GM18505 (cell line): ENCODE measurements around the gene VSIG10L2.

Experiments used
- ATAC-seq: cut with Tn5 transposase; IDR thresholded peaks from one replicate; pipeline ENCODE4 v1.9.1; 2021; ENCODE audit not compliant: unreplicated experiment
- POLR2A ChIP-seq: IDR thresholded peaks from 4 replicates; pipeline ENCODE4 v1.6.1; 2011; ENCODE audit warnings: borderline replicate concordance; ENCODE audit not compliant: insufficient read depth, insufficient read length; ENCODE audit errors: extremely low read depth

Gene VSIG10L2

GRCh38 chr11:125954123-125954944 lies 8.5 kb downstream of the VSIG10L2 start:
- no peak for TF ChIP-seq POLR2A
- ATAC-seq = no peak

DNA sequence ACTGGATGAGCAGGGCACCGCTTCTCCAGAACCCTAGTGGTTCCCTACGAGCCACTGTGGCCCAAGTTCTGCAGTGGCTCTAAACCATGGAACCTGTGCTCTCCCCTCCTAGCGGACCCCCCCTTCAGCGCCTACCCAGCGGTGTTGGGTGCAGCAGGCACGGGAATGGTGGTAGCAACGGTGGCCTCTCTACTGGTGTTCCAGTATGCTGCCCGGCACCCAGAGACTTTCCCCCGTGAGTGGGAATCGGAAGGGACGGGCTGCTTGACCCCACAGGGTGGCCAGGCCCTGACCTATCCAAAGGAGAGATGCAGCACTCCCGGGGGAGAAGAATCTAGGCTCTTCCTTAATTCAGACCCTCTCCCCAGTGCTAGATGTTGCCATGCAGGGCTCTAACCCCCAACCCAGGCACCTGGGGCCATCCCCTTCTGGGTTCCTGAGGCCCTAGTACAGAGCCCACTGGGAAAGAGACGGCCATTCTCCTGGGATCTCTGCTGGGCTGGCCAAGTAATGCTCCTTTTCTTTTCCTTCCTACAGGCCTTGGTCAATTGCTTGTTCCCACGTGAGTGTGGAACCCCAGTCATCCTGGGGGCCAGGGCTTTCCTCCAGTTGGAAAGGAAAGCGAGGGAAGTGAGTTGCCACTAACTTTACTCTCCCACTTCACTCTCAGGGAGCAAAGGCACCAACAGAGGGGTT lies 9.2 kb downstream of the VSIG10L2 start:
- TF ChIP-seq POLR2A = no peak
- ATAC-seq = no peak

DNA sequence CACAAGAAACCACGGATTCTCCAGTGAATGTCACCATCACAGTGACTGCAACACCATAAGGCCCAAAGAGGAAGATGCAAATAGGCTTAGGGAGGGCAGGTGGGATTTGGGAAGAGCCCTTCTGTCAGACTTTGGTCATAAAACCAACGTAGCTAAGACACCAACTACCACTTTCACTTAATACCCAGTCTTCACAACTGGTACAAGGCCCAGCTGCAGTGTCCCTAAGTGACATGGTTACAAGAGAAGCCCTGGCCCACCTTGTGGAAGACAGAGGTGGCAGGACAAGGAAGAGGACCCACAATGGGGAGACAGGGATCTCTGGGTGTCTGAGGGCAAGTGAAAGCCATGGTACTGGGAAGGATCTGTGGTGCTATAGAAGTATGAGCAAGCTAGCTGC lies 10.0 kb downstream of the VSIG10L2 start:
- ATAC-seq = no peak
- no peak for TF ChIP-seq POLR2A

DNA sequence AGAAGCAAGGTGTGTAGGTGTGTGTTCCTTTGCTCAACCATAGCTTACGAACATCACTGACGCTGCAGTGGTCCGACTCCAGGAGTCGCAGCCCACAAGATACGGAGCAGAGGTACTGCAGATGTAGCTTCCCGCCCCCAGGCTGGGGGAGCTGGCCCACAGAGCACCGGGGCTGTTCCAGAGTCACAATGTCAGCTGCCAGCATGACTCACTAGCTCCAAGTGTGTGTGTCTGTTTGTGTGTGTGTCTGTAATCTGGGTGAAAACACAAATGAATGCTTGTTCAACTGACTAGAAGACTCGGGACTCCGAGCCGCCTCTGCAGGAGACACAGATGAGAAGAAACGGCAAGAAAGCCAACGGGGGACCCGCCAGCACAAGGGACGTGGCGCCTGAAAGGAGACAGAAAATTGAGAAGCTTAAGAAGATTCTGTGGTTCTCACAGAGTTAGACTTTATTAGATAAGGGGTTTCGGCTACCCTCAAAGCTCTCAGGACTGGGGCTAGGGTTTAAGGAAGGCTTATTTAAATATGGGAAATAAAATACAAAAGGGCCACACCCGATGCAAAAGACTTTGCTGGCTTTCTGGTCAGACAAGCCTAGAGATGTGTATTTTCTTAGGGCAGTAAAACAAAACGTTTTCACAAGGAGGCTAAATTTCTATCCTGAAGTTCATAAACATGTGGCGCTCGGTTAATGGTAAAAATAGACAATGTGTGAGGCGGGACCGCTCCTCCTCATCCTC lies 10.7 kb downstream of the VSIG10L2 start:
- no peak for TF ChIP-seq POLR2A
- no peak for ATAC-seq

GRCh38 chr11:125957618-125958332 lies 11.9 kb downstream of the VSIG10L2 start:
- no peak for TF ChIP-seq POLR2A
- ATAC-seq = no peak

GRCh38 chr11:125958872-125959400 lies 13.1 kb downstream of the VSIG10L2 start:
- no peak for ATAC-seq
- TF ChIP-seq POLR2A = no peak

DNA sequence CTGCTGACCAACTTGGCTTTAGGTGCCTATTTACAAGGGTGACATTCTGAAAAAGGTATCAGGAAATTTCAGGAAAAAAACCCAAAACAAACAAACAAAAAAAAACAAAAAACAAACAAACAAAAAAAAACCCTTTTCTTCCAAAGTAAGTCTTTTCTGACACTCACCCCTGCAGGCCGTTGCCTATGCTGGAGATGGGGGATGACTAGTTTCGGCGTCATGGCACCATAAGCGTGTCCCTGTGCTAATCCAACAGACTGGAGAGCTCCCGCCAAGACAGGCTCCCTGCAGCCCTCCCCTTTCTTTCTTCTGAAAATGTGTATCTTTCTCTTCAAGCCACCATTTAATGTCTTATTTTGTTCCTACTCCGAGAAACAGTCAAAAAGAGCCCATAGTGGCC lies 13.7 kb downstream of the VSIG10L2 start:
- TF ChIP-seq POLR2A = no peak

DNA sequence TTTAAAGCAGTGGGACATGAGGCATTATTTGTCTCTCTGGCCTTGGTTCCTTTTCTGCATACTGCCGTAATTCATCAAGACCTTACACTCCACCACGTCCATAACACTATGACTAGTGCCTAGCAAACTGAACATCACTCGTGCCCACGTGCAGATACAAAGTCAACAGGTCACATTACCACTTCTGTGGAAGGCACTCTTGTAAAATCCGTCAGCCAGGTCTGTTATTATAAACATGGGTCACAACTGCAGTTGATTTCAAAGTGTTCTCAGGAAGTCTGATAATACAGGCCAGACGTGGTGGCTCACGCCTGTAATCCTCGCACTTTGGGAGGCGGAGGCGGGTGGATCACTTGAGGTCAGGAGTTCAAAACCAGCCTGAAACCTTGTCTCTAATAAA lies 14.1 kb downstream of the VSIG10L2 start:
- no peak for ATAC-seq
- no peak for TF ChIP-seq POLR2A

More for the DNA sequence above, 13.7 kb downstream of the VSIG10L2 start:
- ATAC-seq = no peak

GRCh38 chr11:125960771-125961170 lies 14.9 kb downstream of the VSIG10L2 start:
- no peak for ATAC-seq
- no peak for TF ChIP-seq POLR2A

- no peak for TF ChIP-seq POLR2A
- ATAC-seq = no peak
Measured at GRCh38 chr11:125967515-125967914, 21.7 kb downstream of the VSIG10L2 start.

GRCh38 chr11:125968354-125968753 lies 22.5 kb downstream of the VSIG10L2 start:
- no peak for ATAC-seq
- TF ChIP-seq POLR2A = no peak

DNA sequence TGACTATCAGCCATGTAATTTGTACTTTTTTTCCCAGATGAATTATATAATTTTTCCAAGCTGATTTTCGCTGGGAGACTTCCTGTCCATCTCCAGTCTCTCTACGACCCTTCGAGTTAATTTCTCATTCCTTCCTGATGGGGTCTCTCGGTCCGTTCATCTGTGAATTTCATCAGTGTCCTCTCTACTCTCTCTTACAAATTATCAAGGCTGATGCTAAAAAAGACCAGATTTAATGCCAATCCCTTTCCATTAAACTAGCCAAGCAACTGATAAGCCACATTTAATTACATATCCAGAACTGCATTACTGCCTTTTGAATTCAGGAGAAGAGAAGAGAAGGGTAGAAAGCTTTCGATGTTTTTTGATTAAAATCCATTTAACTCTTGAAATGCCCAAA lies 25.8 kb downstream of the VSIG10L2 start:
- ATAC-seq = no peak
- TF ChIP-seq POLR2A = no peak

DNA sequence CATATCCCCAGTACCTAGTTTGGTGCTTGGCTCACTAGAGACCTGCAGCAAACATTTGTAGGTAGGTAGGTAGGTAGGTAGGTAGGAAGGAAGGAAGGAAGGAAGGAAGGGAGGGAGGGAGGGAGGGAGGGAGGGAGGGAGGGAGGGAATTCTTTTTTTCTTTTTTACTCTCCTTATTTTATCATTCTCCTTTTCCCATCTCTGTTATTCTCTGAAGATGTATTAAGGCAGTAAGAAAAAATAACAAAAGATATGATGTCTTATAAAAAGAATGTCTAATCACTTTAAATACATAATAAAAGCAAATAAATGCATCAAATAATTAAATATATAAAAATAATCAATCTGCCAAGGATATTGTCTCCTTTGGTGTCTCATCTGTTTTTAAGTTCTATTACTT lies 28.4 kb downstream of the VSIG10L2 start:
- no peak for ATAC-seq
- no peak for TF ChIP-seq POLR2A

DNA sequence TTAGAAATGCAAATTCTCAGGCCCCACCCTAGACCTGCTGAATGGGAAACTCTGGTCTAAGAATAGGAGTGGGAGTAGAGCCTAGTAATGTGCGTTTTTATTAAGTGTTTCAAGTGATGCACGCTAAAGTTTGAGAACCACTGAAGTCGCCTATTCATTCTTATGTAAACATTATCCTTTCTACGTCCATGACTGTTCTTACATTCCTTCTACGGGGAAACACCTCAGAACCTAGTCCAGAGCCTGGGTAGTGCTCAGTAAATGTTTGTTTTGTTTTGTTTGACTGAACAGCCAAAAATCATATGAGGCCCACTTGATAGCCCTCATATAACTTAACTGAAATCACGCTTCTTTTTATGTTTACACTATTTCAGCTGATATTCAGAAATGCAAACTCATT lies 29.8 kb downstream of the VSIG10L2 start:
- no peak for ATAC-seq
- TF ChIP-seq POLR2A = no peak

GRCh38 chr11:125976156-125976555 lies 30.3 kb downstream of the VSIG10L2 start:
- no peak for ATAC-seq
- TF ChIP-seq POLR2A = no peak
